ENCODE measurements around the gene USP21. TPM values are rescaled to one million over a fixed set of nuclear protein-coding genes. Genes with fewer than 3 reads are reported as not detected.

Gene USP21
- total RNA-seq, 1 donor from 2014 or later = 13.1 TPM

GRCh38 chr1:161214369-161214768 is 55.1 kb downstream of the USP21 start:
- no peak for DNase-seq (ENCODE audit: extremely low read depth, low read depth, low spot score)

DNA sequence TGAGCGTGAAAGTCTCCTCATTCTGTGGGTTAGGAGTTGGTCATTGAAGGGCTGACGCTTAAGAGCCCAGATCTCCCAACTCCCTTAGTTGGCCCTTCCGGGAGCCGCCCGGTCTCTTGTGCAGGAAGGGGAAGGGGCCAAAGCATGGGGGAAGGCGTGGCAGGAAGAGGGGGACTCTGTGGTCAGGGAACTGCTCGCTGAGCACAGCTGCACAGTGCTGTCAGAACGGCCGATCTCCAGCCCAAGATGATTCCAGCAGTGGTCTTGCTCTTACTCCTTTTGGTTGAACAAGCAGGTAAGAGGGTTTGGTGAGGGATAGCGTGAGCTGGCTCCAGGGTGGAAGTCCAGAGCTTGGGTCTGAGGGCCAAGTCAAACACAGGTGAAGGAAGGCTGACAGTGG is 55.8 kb downstream of the USP21 start, which contains the start of gene FCER1G:
Gene FCER1G, plus strand, starts transcription at position 220 of the 400 bp plus-strand sequence. Its CDS starts 27 bp downstream, at position 247.
- DNase-seq (ENCODE audit: extremely low read depth, low read depth, low spot score) = no peak

Other genes starting within 250 kb of the USP21 start
- not detected in 2 replicates for gene ITLN2, start 204.7 kb upstream of the USP21 start, total RNA-seq
- gene F11R, start 138.3 kb upstream of the USP21 start, total RNA-seq = 133 and 134 TPM in 2 replicates
- gene TSTD1, start 120.5 kb upstream of the USP21 start, total RNA-seq = 0.82 and 7.1 TPM in 2 replicates
- 56.8 and 68.4 TPM in 2 replicates for gene USF1, start 113.5 kb upstream of the USP21 start, total RNA-seq
- gene ARHGAP30, start 89.6 kb upstream of the USP21 start, total RNA-seq = not detected in 2 replicates
- 0.76 TPM in 1 of 2 replicates, not detected in the other for gene NECTIN4, start 69.9 kb upstream of the USP21 start, total RNA-seq
- gene KLHDC9, start 61.1 kb upstream of the USP21 start, total RNA-seq = 5.3 and 7.2 TPM in 2 replicates
- gene PFDN2, start 41.5 kb upstream of the USP21 start, total RNA-seq = 63.0 and 78.2 TPM in 2 replicates
- gene NIT1, start 41.4 kb upstream of the USP21 start, total RNA-seq = 16.4 and 22.6 TPM in 2 replicates
- 35.5 and 43.8 TPM in 2 replicates for gene DEDD, start 26.8 kb upstream of the USP21 start, total RNA-seq
- 58.5 and 107 TPM in 2 replicates for gene UFC1, start 5.5 kb upstream of the USP21 start, total RNA-seq
- gene PPOX, start 6.9 kb downstream of the USP21 start, total RNA-seq = 17.2 and 23.5 TPM in 2 replicates
- gene B4GALT3, start 18.0 kb downstream of the USP21 start, total RNA-seq = 38.4 and 43.5 TPM in 2 replicates
- gene ADAMTS4, start 39.6 kb downstream of the USP21 start, total RNA-seq = 16.6 and 23.8 TPM in 2 replicates
- 113 and 141 TPM in 2 replicates for gene NDUFS2, start 42.9 kb downstream of the USP21 start, total RNA-seq
- gene FCER1G, start 55.8 kb downstream of the USP21 start, total RNA-seq = 1.7 TPM in 1 of 2 replicates, not detected in the other
- not detected in 2 replicates for gene APOA2, start 64.1 kb downstream of the USP21 start, total RNA-seq
- 9.7 and 15.0 TPM in 2 replicates for gene TOMM40L, start 66.6 kb downstream of the USP21 start, total RNA-seq
- gene NR1I3, start 78.7 kb downstream of the USP21 start, total RNA-seq = not detected in 2 replicates
- gene PCP4L1, start 99.2 kb downstream of the USP21 start, total RNA-seq = not detected in 2 replicates
- gene MPZ, start 150.5 kb downstream of the USP21 start, total RNA-seq = 3.4 and 4.7 TPM in 2 replicates
- 69.4 and 92.9 TPM in 2 replicates for gene SDHC, start 154.9 kb downstream of the USP21 start, total RNA-seq
- gene CFAP126, start 208.4 kb downstream of the USP21 start, total RNA-seq = not detected in 2 replicates

All from glomerular endothelial cell (primary cell).